Measurements from ENCODE around the gene ZBTB18. TPM values are rescaled to one million over a fixed set of nuclear protein-coding genes. Genes with fewer than 3 reads are reported as not detected.
A peak's percentile ranks its signal among the peaks of the same experiment; 100 is the strongest.

Gene ZBTB18
- total RNA-seq, 1 donor from 2014 or later, result 5.5 TPM

DNA sequence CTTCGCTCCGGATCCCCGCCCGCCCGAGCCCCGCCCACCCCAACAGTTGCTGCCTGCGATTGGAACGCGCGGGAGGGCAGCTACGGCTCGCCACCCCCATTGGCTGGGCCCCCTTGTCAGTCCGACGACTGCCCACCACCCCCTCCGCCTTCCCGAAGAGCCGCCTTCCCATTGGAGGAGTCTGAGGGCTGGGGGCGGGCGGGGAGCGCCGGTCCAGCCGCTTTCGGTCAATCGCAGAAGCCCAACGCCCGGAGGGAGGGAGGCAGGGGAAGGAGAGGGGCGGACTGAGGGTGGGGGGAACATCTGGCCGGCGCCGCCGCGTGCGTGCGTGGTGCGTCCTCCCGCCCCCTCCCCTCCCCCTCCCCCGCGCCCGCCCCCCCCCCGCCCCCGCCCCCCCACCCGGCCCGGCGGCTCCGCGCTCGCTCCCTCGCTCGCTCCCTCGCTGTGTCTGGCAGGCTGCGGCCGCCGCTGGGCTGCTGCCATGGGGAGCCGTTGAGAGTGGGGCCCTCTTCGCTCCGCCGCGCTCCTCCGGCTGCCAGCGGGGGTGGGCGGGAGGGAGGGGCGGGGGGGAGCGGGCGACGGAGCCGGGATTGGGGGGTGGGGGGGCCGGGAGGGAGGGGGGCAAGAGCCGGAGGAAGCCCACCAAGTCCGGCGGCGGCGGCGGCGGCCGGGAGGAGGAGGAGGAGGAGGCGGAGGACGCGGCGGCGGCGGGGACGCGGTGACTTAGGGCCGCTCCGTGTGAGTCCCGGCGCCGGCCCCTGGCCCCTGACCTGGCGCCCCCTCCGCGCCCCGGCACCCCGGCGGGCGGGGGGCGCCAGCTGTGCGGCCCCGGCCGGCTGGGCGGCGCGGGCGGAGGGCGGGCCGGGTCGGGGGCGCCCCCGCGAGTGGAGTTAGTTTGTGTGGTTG lies 2.6 kb upstream of the ZBTB18 start:
- Mint-ChIP-seq H3K4me3 (peak overlapping the region; percentile 97), H3K27ac (peak overlapping the region; percentile 80), H3K9me3 (no peaks in the 10 kb centered on the region), H3K27me3 (peaks cover 44% of the 10 kb centered on the region), H3K36me3 (ENCODE audit: low read depth) (peaks cover 2% of the 10 kb centered on the region), H3K4me1 (peaks cover 28% of the 10 kb centered on the region)
- DNase-seq, result no peak
- intact Hi-C loops (cut with micrococcal nuclease), result loop anchor here (1.0 to 10.0 kb wide), 10 partner anchors 27 to 924 kb away; partner anchors contain the start of genes CEP170, COX20 and DESI2

DNA sequence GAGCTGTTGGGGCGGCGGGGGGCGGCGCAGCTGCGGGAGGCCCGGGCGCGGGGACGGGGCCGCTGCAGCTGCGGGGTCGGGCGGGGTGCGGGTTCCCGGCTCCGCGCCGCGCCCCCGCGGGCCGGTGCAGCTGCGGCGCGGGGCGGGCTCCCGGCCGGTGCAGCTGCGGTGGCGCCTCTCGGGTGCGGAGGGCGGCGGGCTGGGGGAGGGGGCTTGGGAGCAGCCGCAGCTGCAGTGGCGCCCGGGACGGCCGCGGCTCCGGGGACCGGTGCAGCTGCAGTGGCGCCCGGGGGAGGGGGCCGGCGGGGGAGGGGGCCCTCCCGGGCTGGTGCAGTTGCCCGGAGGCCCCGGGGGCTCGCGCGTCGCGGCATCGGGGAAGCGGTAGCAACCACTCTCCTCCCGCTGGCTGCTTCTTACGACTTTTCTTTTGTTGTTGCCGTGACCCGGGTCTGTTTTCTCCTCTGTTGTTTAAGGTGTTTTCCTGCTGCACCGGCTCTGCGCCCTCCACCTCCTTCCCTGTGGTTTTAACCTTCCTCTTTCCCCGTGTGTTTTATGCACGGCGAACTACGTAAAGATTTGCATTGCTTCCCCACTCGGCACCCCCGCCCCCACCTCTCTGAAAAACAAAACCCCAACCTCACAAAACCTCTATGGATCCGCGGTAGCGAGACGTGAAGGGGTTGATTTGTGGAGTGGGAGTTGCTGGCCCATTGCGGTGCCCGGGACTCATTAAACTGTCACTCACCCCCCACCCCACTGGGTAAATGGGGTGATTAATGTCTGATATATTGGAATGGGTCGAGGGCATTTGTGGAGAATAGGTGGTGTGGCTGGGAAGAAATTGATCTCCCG lies 1.7 kb upstream of the ZBTB18 start:
- peaks cover 28% of the 10 kb centered on the region for H3K4me1 Mint-ChIP-seq
- peak; percentile 81 for DNase-seq
- H3K4me3 Mint-ChIP-seq, result peak overlapping the region; percentile 92
- H3K27ac Mint-ChIP-seq, result peak overlapping the region; percentile 93
- intact Hi-C loops (cut with micrococcal nuclease), result loop anchor here (1.0 to 10.0 kb wide), 9 partner anchors 26 to 923 kb away; partner anchors contain the start of genes CEP170, COX20 and DESI2
- peaks cover 2% of the 10 kb centered on the region for H3K36me3 Mint-ChIP-seq (ENCODE audit: low read depth)
- peaks cover 38% of the 10 kb centered on the region for H3K27me3 Mint-ChIP-seq
- no peaks in the 10 kb centered on the region for H3K9me3 Mint-ChIP-seq

DNA sequence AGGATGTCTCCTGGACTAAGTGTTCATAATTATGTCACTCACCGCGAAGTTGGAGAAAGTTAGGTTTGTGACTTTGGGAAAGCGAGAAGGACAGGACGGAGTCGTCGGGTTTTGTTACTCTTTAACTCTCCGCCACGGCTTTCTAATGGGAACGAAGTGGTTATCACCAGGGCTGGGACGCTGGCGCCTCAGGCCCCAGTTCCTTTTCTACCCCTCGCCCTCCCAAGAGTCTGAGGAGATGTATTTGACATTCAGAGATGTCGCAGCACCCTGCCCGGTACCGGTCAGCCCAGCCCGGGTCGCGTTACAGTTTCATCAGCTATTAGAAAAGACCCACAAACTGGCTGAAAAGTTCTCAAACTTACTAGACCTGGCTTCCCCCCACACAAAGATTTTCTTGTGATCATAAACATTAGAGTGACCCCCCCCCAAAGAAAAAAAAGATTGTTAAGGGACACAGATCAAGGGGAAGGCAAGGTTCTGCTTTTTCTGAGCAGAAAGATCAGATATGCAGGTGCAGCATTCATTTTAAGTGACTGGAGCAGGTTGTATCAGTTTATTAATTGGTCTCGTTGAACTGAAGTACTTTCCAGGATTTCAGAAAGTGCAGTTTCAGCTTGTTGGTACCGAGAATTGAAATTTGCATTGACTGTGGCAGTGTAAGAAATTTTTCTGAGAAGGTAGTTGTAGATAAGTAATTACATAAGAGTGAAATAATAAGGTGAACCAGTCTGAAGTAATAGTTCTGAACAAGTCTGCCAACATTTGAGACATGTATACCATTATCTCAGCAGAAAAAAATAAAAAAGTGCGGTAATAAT lies 859 bp upstream of the ZBTB18 start:
- H3K4me1 Mint-ChIP-seq, result peaks cover 28% of the 10 kb centered on the region
- H3K9me3 Mint-ChIP-seq, result no peaks in the 10 kb centered on the region
- H3K27ac Mint-ChIP-seq, result peak overlapping the region; percentile 93
- peaks cover 2% of the 10 kb centered on the region for H3K36me3 Mint-ChIP-seq (ENCODE audit: low read depth)
- intact Hi-C loops (cut with micrococcal nuclease), result no loop called here
- peak overlapping the region; percentile 92 for H3K4me3 Mint-ChIP-seq
- H3K27me3 Mint-ChIP-seq, result peaks cover 33% of the 10 kb centered on the region
- DNase-seq, result peak; percentile 68

DNA sequence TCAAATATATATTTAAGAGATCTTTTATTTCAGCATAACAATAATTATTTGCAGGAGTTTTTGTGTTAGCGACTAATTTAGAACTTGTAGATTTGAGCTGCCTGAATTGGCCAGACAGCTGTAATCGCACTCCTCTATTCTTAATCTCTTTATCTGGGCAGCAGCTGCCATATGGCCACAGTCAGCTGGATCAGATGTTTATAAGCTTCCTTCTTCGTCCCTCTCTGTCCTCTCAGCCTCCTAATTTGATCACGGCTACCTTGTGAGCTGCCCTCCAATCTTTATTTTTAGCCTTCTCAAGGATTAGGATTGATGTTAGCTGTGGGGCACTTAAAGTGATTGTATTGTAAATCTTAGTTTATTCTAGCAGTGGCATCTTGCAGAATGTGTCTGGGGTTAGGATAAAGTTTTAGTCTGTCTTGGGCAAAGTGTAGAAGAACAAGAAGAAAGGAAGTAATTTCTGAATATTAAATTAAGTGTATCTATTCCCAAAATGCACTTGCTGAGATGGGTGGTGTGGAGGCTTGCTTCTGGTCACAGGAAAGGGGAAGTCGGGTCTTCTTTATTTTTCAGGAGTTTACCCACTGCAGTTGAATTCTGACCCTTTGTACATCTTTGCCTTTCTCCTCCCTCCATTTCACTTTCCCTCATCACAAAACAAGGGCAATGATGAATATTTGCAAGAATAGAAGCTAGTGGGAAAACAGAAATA lies 1.1 kb downstream of the ZBTB18 start:
- Mint-ChIP-seq H3K36me3 (ENCODE audit: low read depth) (peaks cover 8% of the 10 kb centered on the region), H3K9me3 (no peaks in the 10 kb centered on the region), H3K4me1 (peaks cover 26% of the 10 kb centered on the region), H3K27ac (no peak overlapping the region), H3K27me3 (peaks cover 22% of the 10 kb centered on the region), H3K4me3 (no peak overlapping the region)
- intact Hi-C loops (cut with micrococcal nuclease), result no loop called here
- DNase-seq, result peak; percentile 52

DNA sequence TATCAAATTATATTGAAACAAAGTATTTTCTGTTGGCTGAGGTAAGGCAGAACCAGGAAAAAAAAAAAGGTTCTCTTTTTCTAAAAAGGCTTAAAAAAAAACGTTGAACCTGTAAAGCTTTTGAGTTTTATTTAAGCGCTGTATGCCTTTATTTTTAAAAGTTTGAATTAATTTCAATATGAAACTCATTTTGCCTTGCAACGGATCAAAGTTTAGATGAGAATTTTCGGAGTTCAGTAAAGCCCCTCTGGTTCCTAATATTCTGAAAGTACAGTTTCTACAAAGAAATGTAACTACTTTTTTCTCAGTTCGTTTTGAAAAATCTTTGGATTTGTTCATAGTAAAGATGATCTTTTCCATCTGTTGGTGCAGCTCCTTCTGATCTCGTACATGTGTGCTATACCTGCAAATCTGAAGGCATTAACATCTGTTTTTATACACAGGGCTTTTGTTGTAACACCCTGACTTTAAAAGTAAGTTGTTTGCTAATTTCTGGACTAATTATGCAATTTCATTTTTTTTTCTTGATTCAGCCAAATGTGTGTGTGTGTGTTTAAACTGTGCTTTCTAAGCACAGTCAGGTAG lies 1.7 kb downstream of the ZBTB18 start:
- H3K27ac Mint-ChIP-seq, result no peak overlapping the region
- H3K36me3 Mint-ChIP-seq (ENCODE audit: low read depth), result peaks cover 9% of the 10 kb centered on the region
- no peaks in the 10 kb centered on the region for H3K9me3 Mint-ChIP-seq
- no peak for DNase-seq
- peaks cover 22% of the 10 kb centered on the region for H3K27me3 Mint-ChIP-seq
- no peak overlapping the region for H3K4me3 Mint-ChIP-seq
- H3K4me1 Mint-ChIP-seq, result peaks cover 24% of the 10 kb centered on the region
- intact Hi-C loops (cut with micrococcal nuclease), result no loop called here

DNA sequence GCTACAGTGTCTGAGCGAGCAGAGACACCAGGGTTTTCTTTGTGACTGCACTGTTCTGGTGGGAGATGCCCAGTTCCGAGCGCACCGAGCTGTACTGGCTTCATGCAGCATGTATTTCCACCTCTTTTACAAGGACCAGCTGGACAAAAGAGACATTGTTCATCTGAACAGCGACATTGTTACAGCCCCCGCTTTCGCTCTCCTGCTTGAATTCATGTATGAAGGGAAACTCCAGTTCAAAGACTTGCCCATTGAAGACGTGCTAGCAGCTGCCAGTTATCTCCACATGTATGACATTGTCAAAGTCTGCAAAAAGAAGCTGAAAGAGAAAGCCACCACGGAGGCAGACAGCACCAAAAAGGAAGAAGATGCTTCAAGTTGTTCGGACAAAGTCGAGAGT lies 2.7 kb downstream of the ZBTB18 start:
- intact Hi-C loops (cut with micrococcal nuclease), result no loop called here
- Mint-ChIP-seq H3K27me3 (peaks cover 22% of the 10 kb centered on the region), H3K27ac (no peak overlapping the region), H3K36me3 (ENCODE audit: low read depth) (peaks cover 9% of the 10 kb centered on the region), H3K4me3 (no peak overlapping the region), H3K4me1 (peaks cover 24% of the 10 kb centered on the region), H3K9me3 (no peaks in the 10 kb centered on the region)
- no peak for DNase-seq

DNA sequence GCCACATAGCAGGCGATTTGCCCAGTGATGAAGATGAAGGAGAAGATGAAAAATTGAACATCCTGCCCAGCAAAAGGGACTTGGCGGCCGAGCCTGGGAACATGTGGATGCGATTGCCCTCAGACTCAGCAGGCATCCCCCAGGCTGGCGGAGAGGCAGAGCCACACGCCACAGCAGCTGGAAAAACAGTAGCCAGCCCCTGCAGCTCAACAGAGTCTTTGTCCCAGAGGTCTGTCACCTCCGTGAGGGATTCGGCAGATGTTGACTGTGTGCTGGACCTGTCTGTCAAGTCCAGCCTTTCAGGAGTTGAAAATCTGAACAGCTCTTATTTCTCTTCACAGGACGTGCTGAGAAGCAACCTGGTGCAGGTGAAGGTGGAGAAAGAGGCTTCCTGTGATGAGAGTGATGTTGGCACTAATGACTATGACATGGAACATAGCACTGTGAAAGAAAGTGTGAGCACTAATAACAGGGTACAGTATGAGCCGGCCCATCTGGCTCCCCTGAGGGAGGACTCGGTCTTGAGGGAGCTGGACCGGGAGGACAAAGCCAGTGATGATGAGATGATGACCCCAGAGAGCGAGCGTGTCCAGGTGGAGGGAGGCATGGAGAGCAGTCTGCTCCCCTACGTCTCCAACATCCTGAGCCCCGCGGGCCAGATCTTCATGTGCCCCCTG lies 3.3 kb downstream of the ZBTB18 start:
- Mint-ChIP-seq H3K27me3 (peaks cover 23% of the 10 kb centered on the region), H3K36me3 (ENCODE audit: low read depth) (peaks cover 9% of the 10 kb centered on the region), H3K9me3 (no peaks in the 10 kb centered on the region), H3K4me1 (peaks cover 24% of the 10 kb centered on the region), H3K27ac (no peak overlapping the region), H3K4me3 (no peak overlapping the region)
- intact Hi-C loops (cut with micrococcal nuclease), result no loop called here
- peak; percentile 53 for DNase-seq

DNA sequence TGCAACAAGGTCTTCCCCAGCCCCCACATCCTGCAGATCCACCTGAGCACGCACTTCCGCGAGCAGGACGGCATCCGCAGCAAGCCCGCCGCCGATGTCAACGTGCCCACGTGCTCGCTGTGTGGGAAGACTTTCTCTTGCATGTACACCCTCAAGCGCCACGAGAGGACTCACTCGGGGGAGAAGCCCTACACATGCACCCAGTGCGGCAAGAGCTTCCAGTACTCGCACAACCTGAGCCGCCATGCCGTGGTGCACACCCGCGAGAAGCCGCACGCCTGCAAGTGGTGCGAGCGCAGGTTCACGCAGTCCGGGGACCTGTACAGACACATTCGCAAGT lies 3.8 kb downstream of the ZBTB18 start:
- Mint-ChIP-seq H3K27ac (no peak overlapping the region), H3K4me3 (no peak overlapping the region), H3K9me3 (no peaks in the 10 kb centered on the region), H3K36me3 (ENCODE audit: low read depth) (peaks cover 7% of the 10 kb centered on the region), H3K4me1 (peaks cover 19% of the 10 kb centered on the region), H3K27me3 (peaks cover 18% of the 10 kb centered on the region)
- intact Hi-C loops (cut with micrococcal nuclease), result no loop called here
- DNase-seq, result peak; percentile 53

DNA sequence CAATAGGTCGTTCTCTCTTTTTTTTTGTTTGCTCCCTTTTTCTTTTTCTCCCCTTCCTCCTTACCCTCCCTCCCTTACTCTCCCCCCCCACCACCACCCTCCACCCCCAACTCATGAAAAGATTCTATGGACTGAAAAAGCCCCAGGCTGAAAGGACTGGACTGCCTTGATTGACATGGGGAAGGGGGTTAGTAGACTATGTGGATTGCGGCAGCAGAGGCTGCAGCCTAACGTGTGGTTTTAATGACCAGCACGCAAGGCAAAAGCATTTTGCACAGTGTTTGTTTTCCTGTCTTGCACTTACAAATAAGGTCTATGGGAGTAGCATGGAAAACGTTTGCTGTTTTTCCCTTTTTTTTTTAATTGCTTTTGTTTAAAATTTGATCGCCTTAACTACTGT lies 5.5 kb downstream of the ZBTB18 start:
- Mint-ChIP-seq H3K27me3 (peaks cover 3% of the 10 kb centered on the region), H3K36me3 (ENCODE audit: low read depth) (peaks cover 7% of the 10 kb centered on the region)
- intact Hi-C loops (cut with micrococcal nuclease), result no loop called here

DNA sequence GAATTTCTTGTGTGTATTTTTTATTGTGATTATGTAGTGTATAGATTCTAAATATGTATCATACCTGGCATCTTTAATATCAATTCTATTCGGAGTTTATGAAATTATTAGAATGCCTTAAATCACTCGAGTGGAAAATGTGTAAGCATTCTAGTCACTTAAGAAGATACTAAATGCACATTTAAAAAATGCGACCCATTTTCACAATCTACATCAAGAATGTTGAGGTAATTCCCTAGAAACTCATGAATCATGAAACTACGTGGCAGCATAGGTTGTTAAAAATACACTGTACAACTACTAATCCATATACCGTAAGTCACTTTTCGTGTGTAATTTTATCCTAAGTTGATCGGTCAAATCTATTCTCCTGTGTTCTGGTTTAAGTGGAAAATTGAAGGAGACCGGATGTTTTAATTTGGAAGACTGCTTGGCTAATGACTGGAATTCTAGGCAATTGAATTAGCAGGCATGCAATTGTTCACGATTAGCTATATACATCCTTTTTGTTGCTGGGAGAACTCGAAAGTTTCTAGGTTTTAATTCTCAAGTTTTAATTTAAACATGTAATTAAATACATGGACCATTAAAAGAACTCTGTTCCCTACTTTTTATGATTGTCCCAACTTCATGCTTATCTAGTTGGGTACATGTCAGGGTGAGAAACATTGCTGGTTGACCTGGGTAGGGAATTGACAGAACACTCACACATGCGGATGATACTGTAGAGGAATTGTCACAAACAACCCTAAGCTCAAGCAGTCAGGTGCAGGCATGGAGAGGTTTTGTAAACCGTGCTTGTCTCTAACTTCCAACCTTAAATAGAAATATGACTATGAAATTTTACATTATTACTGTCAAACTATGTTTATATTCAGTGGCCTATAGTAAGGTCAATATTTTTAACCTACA lies 6.6 kb downstream of the ZBTB18 start:
- Mint-ChIP-seq H3K9me3 (no peaks in the 10 kb centered on the region), H3K27ac (no peak overlapping the region), H3K36me3 (ENCODE audit: low read depth) (peaks cover 7% of the 10 kb centered on the region), H3K4me1 (peaks cover 3% of the 10 kb centered on the region), H3K27me3 (peaks cover 5% of the 10 kb centered on the region), H3K4me3 (no peak overlapping the region)
- intact Hi-C loops (cut with micrococcal nuclease), result no loop called here
- no peak for DNase-seq

More for the DNA sequence above, 5.5 kb downstream of the ZBTB18 start:
- Mint-ChIP-seq H3K27ac (no peak overlapping the region), H3K4me3 (no peak overlapping the region), H3K9me3 (no peaks in the 10 kb centered on the region), H3K4me1 (peaks cover 3% of the 10 kb centered on the region)
- no peak for DNase-seq

DNA sequence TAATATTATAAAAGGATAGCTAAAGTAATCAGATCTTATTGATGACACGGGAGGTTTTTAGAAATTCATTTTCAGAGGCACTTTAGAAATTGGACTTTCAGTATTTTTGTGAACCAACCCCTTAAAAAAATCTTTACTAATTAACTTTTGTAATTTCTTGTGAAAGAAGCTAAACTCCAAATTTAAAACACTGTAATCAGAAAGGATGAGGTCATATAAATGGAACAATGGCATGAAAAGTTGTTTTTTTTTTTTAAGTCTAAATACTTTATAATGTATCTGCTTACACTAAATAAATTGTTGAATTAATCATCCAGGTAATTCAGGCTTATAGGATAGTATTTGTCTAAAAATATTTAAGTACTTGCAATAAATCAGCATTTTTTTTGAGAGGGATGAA lies 9.0 kb downstream of the ZBTB18 start:
- Mint-ChIP-seq H3K27me3 (peaks cover 11% of the 10 kb centered on the region), H3K27ac (no peak overlapping the region), H3K36me3 (ENCODE audit: low read depth) (peaks cover 7% of the 10 kb centered on the region)

More for the DNA sequence above, 9.0 kb downstream of the ZBTB18 start:
- no peak for DNase-seq
- Mint-ChIP-seq H3K4me1 (peaks cover 3% of the 10 kb centered on the region), H3K4me3 (no peak overlapping the region), H3K9me3 (no peaks in the 10 kb centered on the region)
- intact Hi-C loops (cut with micrococcal nuclease), result no loop called here
